K562 (cell line): ENCODE measurements around the gene LIPT1. TPM values are rescaled to one million over a fixed set of nuclear protein-coding genes. Genes with fewer than 3 reads are reported as not detected.

Experiments
- BRD9 ChIP-seq: fragments of 450-650 bp; IDR thresholded peaks from 2 replicates; pipeline ENCODE4 v1.6.1; 2018; ENCODE audit warnings: low read depth; ENCODE audit not compliant: partially characterized antibody
- CCNT2 ChIP-seq: IDR thresholded peaks from 2 replicates; pipeline ENCODE4 v1.6.1; 2011; ENCODE audit warnings: borderline replicate concordance, low read depth, mild to moderate bottlenecking, moderate library complexity, mixed read lengths, low read length; ENCODE audit not compliant: insufficient read length; ENCODE audit errors: extremely low read depth
- DPF2 ChIP-seq: fragments of 450-650 bp; IDR thresholded peaks from 2 replicates; pipeline ENCODE4 v1.6.1; 2016
- GABPB2 ChIP-seq: fragments of 250-450 bp; sonication (Bioruptor Pico); conservative IDR thresholded peaks from 2 replicates; pipeline ENCODE4 v1.5.1; 2021; ENCODE audit warnings: mild to moderate bottlenecking
- KAT2B ChIP-seq: IDR thresholded peaks from one replicate; pipeline ENCODE4 v1.6.1; 2012; ENCODE audit warnings: low read depth, mild to moderate bottlenecking, control low read depth, inconsistent platforms, low read length, moderate library complexity
- MAFK ChIP-seq: IDR thresholded peaks from 2 replicates; pipeline ENCODE4 v1.6.1; 2011; ENCODE audit warnings: low read length, improper control_type of control experiment
- SMC3 ChIP-seq: conservative IDR thresholded peaks from 2 replicates; pipeline ENCODE4 v1.6.1; 2011; ENCODE audit warnings: low read depth, low read length, improper control_type of control experiment; ENCODE audit not compliant: insufficient read depth
- SRF ChIP-seq, 2 experiments: fragments of 250-450, 450-650 bp in 1 of 2; sonication (Bioruptor Pico) in 1 of 2; sonication (generic) in 1 of 2; formaldehyde crosslinking; IDR thresholded peaks; 2 replicates each; pipeline versions ENCODE4 v1.5.0 to v1.5.1; 2020 to 2022; ENCODE audit warnings: mild to moderate bottlenecking in 1 of 2, missing genetic modification reagents in 1 of 2
- polyA plus RNA-seq, 8 experiments: library from polyadenylated mRNA; depleted of rRNA in 4 of 8; stranded (reverse) in 5 of 8; unstranded in 3 of 8; fragments of >200 nt; fragmentation: Nextera tagmentation in 2 of 8; fragmentation: Illumina TruSeq in 1 of 8; extraction: Ambion mirVana in 2 of 8; extraction: Trizol in 1 of 8; gene quantifications; 2 replicates each; pipeline versions ENCODE4 v1.2.1 to v1.2.3, GENCODE V29; 2011 to 2014; ENCODE audit warnings: inconsistent platforms in 1 of 8, missing spikeins in 1 of 8
- total RNA-seq, 7 experiments: library from RNA; depleted of rRNA in 6 of 7; stranded (reverse); fragments of >200 nt in 6 of 7; fragmentation: Illumina TruSeq in 2 of 7; extraction: Trizol in 2 of 7; gene quantifications; 2 replicates each; pipeline versions ENCODE4 v1.2.1 to v1.2.3, GENCODE V29; 2011 to 2021; ENCODE audit warnings: low replicate concordance in 1 of 7
- TF ChIP-seq, protein P1 (sequence below), 2 experiments: IDR thresholded peaks; 2 replicates each; pipeline ENCODE4 v1.6.1; 2012; ENCODE audit warnings: improper control_type of control experiment in 2 of 2, low read depth in 2 of 2, low read length in 2 of 2, borderline replicate concordance in 1 of 2
- TF ChIP-seq, protein P2 (sequence below), 2 experiments: fragments of 450-650 bp in 1 of 2; sonication (generic) in 1 of 2; formaldehyde crosslinking in 1 of 2; IDR thresholded peaks in 1 of 2; conservative IDR thresholded peaks in 1 of 2; 2 replicates each; pipeline versions ENCODE4 v1.6.1 to v1.8.1; 2016 to 2023; ENCODE audit warnings: mild to moderate bottlenecking in 2 of 2, moderate library complexity in 2 of 2, inconsistent platforms in 1 of 2, missing genetic modification reagents in 1 of 2

Gene LIPT1
- total and polyA plus RNA-seq, 9 of the 15 experiments (the other 6 are each of a cell fraction or from before 2014, with no cell fraction given): 6.4 to 18.3 (median 11.6) TPM

DNA sequence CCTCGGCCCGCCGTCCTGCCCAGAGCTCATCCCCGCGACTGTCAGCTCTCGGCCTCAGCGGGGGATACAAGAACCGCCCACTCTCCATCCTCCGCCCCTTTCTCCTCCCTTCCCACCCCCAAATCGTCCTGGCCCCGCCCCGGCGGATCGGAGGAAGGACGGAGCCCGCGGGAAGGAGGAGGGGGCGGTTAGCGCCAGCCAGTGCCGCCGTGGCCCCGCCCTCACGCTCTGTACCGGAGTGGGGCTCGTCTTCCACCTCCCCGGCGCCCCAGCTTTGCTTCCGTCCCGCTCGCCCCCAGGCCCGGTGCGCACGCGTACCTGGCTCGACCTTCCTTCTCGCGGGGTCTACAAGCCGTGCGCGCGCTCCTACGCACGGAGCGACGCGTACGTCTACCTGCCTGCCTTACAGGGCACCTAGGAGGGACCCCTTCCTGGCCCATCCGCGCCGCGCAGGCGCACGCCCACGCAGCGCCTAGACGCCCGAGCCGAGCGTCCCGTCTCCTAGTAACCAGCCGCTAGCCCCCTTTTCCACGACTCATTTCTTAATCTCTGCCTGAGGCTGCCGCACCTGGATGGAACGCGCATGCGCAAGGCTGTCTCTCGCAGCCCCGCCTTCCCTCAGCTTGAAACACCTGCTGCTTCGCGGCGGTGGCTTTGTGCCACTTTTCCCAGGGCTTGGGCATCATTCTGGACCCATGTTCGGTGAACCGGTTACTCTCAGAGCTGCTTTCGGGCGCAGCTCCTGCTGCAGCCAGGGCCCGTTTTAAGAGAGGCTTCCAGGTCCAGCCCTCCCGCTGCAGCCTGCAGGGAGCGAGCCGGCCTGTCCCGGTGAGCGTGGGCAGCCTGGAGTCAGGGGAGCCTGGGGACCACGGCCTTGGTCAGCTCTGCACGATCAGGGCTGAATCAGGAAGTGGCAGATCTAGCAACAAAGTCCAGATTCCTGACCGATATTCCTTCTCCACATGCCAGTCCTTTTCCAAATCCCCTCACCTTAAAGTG is 13.4 kb upstream of the LIPT1 start, which contains the start of gene C2orf15 (continued):
- no peak for TF ChIP-seq KAT2B
- no peak for TF ChIP-seq CCNT2
- TF ChIP-seq GABPB2 (CRISPR knock-in tag): no peak
- TF ChIP-seq DPF2: no peak
- TF ChIP-seq, protein P1, sequence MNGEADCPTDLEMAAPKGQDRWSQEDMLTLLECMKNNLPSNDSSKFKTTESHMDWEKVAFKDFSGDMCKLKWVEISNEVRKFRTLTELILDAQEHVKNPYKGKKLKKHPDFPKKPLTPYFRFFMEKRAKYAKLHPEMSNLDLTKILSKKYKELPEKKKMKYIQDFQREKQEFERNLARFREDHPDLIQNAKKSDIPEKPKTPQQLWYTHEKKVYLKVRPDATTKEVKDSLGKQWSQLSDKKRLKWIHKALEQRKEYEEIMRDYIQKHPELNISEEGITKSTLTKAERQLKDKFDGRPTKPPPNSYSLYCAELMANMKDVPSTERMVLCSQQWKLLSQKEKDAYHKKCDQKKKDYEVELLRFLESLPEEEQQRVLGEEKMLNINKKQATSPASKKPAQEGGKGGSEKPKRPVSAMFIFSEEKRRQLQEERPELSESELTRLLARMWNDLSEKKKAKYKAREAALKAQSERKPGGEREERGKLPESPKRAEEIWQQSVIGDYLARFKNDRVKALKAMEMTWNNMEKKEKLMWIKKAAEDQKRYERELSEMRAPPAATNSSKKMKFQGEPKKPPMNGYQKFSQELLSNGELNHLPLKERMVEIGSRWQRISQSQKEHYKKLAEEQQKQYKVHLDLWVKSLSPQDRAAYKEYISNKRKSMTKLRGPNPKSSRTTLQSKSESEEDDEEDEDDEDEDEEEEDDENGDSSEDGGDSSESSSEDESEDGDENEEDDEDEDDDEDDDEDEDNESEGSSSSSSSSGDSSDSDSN (IDR thresholded peaks at IDR 0.05; ENCODE audit: borderline replicate concordance in 1 of 2, low read depth in 2 of 2, low read length in 2 of 2): peak in 1 of 2 experiments; percentile 73; a peak in 1 of 4 replicates
- no peak for TF ChIP-seq BRD9
- TF ChIP-seq, protein P2, sequence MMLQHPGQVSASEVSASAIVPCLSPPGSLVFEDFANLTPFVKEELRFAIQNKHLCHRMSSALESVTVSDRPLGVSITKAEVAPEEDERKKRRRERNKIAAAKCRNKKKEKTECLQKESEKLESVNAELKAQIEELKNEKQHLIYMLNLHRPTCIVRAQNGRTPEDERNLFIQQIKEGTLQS (IDR thresholded peaks at IDR 0.05): no peak
- TF ChIP-seq, protein P2 (CRISPR knock-in tag; conservative IDR thresholded peaks at IDR 0.05): no peak
- no peak; a peak in 1 of 4 replicates for TF ChIP-seq SRF (CRISPR knock-in tag; IDR thresholded peaks at IDR 0.05)
- TF ChIP-seq SMC3: no peak
- no peak for TF ChIP-seq MAFK
